Stimulated activated CD8-positive, alpha-beta memory T cell treated with anti-CD3 and anti-CD28 coated beads, Interleukin-7, amount 100 ng/mL, for 24 hours (primary cell): ENCODE results near the gene TMEM63C.

Source experiments
- DNase-seq: peaks from one replicate; pipeline ENCODE4 v3.0.0-alpha.2; 2020; ENCODE audit warnings: low read depth

The TMEM63C gene

GRCh38 chr14:77181603-77182437 is at the start of gene TMEM63C:
Gene TMEM63C, plus strand, starts transcription at chr14:77181798. Its CDS starts 37,016 bp downstream, at chr14:77218814.
- DNase-seq = peak; percentile 23

GRCh38 chr14:77131871-77132486 is 49.6 kb upstream of the TMEM63C start:
- no peak for DNase-seq

GRCh38 chr14:77133720-77134338 is 47.8 kb upstream of the TMEM63C start:
- DNase-seq = no peak

GRCh38 chr14:77139022-77139421 is 42.6 kb upstream of the TMEM63C start:
- no peak for DNase-seq

- DNase-seq = no peak
These were observed 41.8 kb upstream of the TMEM63C start for GRCh38 chr14:77139540-77140358.

- DNase-seq = no peak
These were observed 41.0 kb upstream of the TMEM63C start for GRCh38 chr14:77140359-77141213.

GRCh38 chr14:77141214-77142004 is 40.2 kb upstream of the TMEM63C start, which contains the start of gene ZDHHC22:
Gene ZDHHC22, minus strand, starts transcription at chr14:77141791. Its CDS starts 2,053 bp downstream, at chr14:77139738.
- no peak for DNase-seq

GRCh38 chr14:77142005-77142800 is 39.4 kb upstream of the TMEM63C start:
- DNase-seq = no peak

- no peak for DNase-seq
These were observed 38.5 kb upstream of the TMEM63C start for GRCh38 chr14:77143071-77143470.

- DNase-seq = no peak
These were observed 37.0 kb upstream of the TMEM63C start for GRCh38 chr14:77144412-77145115.

GRCh38 chr14:77145975-77146740 is 35.4 kb upstream of the TMEM63C start:
- no peak for DNase-seq

- DNase-seq = no peak
These were observed 32.9 kb upstream of the TMEM63C start for GRCh38 chr14:77148510-77149231.

- no peak for DNase-seq
These were observed 30.4 kb upstream of the TMEM63C start for GRCh38 chr14:77151245-77151644.

- no peak for DNase-seq
These were observed 29.5 kb upstream of the TMEM63C start for GRCh38 chr14:77151918-77152588.

GRCh38 chr14:77153802-77154201 is 27.8 kb upstream of the TMEM63C start:
- DNase-seq = no peak

GRCh38 chr14:77154421-77154820 is 27.2 kb upstream of the TMEM63C start:
- no peak for DNase-seq

GRCh38 chr14:77155083-77155482 is 26.5 kb upstream of the TMEM63C start:
- no peak for DNase-seq
